GM21367 (cell line): ENCODE data around the gene NRP1.
"Not testable (repeated sequence)": the region's sequence is repeated elsewhere in the genome, so short reads cannot be mapped to it uniquely, and the experiment has no call there.

ENCODE experiments used
- ATAC-seq: cut with Tn5 transposase; IDR thresholded peaks from one replicate; pipeline ENCODE4 v1.9.1; 2021; ENCODE audit not compliant: unreplicated experiment

NRP1 gene

DNA sequence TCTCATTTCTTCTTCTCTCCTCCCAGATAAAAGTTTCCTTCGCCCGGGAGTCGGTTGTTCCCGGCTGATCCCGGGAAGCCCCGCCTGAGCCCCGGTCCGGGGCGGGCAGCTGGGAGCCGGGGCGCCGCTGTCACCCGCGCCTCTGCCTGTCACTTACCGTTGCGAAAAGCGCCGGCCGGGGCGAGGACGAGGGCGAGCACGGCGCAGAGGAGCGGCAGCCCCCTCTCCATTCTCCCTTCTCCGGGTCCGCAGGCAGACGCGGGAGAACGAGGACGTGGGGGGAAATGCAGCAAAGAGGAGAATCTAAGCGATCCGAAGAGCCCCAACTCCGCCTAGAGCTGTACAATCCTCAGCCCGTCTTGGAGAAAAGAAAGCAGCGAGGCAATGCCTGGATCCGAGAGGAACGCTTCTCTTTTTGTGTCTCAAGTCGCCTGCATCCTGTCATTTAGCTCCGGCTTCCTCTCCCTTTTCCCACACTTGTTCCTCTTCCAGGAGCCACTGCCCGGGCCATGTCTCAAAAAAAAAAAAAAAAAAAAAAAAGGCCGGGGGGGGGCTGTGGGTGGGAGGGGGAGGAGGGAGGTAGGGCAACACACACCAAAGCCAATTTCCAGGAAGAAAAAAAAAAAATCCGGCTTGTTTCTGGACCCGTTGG, at the start of gene NRP1:
Gene NRP1 (minus strand): TSS at position 515 of the 652 bp plus-strand sequence. CDS start 285 bp downstream, at position 230.
- ATAC-seq, result no peak

DNA sequence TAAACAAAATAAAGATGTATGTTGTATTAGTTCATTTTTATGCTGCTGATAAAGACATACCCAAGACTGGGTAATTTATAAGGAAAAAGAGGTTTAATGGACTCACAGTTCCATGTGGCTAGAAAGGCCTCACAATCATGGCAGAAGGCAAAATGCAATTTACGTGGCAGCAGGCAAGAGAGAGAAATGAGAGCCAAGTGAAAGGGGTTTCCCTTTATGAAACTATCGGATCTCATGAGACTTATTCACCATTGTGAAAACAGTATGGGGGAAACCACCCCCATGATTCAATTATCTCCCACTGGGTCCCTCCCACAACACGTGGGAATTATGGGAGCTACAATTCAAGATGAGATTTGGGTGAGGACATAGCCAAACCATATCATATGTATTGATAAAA, 49.7 kb upstream of the NRP1 start:
- ATAC-seq, result not testable (repeated sequence)

DNA sequence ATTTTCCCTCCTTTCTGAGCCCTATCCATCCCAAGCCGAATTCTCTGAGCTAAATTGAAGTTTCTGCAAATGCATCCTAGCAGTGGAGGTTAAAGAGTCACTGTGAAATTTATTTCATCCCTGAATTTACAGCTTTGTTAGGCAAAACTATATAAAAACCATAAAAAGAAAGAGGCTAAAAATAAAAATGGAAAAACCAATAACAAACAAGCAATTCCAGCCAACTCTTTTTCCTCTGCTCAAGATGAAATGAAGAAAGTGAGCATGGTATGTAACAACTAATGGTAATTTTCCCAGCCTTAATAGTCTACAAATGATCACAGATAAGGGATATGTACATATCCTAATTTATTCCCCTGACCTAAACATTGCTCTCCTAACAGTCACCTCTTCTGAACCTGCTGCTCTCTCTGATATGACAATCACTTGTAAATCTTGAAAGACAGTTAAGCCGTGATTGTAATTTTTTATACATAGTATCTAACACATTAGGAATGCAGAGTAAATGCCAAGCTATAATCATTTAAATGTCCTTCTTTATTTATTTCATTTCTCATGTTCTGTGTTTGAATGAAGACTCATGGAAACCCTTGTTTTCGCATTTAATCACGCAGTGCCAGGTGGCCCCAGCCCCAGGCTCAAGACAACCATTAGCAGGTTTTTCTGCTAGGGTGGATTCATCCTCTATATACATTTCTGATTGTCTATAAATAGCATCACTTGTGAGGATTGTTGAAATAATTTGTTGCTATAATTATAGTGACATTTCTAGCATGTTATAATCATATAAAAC, 48.6 kb upstream of the NRP1 start:
- no peak for ATAC-seq

DNA sequence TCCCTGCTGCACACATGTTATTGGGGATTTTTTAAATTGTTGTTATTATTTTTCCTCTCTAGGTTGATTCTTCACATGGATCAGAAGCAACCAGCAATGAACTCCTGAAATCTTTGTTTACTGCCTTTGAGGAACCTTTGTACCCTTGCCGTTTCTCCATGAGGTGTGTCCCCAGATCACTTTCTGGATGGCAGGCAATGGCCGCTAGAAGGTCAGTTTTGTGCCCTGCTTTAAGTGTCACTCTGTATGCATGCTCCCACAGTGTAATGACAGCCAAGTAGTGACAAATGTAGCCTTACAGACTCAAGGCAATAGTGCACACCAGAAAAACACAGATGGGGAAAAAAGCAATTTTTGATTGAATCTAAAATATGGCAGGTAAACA, 47.7 kb upstream of the NRP1 start:
- no peak for ATAC-seq

DNA sequence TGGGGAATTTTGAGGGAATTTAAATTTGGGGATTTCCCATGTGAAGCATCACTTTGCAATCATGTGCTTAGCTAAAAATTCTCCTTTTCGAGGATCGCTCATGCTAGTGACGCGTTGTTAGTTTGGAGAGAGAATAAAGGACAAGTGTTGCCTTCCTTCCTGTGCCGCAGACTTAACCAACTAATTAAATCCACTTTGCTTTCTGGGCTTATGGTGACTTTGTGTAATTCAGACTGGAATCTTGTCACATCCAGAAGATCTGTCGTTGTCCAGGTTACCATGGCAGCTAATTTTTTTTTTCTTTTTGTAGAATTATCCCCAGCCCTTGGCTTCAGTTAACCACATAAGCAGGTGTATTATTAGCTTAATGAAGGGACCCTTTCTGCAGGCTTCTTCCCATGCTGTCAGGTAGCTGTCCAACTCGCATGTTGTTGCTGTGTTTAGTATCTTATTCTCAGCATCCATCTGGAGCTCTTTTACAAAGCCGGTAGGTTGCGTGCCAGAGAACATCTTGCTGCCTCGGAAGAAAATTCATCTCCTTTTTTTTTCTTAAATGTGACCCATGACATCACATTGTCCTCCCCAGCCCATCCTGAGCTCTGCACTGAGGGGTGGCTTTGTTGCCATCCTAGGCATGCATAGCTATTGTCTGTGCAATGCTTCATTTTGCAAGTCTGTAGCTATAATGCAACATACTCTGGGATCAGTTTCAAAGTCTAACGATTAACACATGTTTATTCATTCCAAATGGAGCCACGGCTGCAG, 47.2 kb upstream of the NRP1 start:
- no peak for ATAC-seq

DNA sequence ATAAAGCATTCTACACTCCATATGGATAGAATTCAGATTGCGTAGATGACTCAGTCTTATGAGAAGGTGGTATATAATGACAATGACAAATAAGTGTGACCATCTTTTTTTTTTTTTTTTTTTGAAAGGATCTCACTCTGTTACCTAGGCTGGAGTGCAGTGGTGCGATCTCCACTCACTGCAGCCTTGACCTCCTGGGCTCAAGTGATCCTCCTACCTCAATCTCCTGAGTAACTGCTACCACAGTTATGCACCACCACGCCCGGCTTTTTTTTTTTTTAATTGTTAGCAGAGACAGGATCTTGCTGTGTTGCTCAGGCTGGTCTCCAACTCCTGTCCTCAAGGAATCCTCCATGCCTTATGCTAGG, 43.2 kb upstream of the NRP1 start:
- no peak for ATAC-seq

DNA sequence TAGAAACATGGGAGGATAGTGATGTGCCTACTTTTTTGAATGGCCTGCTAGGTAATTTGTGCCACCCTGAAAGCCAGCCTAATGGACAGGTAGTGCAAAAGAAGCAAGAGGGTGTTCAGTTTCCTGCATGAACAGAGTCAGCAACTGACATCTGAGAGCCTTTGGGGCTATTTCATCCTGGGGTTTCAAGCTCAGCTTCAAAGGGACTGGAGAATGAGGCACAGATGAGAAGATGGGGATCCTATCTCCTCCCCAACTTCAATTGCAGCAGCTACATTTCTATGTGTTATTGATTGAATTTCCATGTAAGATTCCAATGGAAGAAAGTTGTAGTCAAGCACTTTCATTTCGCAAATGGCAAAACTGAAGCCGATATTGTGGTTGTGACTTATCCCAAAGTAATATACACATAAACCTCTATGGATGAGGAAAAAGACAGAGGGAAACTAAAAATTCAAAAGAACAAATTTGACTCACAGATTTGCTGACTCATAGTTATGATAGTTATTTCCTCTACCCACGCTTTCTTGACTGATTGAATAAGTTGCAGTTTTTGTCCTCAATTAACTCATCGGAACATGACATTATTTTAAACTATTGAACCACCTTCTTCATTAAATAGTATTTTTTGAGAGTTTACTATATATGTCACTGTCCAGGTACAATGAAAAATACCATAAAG, 42.6 kb upstream of the NRP1 start:
- no peak for ATAC-seq

DNA sequence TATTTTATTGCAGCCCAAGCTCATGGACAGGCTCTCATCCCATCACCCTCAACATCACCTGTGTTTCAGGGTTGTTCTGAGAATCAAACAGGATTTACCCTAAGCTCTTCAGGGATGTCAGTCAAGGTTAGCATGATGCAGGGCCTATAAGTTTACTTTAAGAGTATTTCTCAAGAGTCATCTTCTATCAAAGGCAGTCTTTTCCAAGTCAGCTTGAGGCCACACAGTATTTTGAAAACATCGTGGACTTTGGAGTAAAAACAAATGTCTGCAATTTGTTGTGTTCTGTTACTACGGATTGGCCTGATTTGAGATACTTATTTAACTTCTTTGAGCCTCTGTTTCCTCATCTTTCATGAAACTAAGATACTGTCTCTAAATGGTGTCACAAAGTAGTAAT, 42.0 kb upstream of the NRP1 start:
- ATAC-seq, result no peak

DNA sequence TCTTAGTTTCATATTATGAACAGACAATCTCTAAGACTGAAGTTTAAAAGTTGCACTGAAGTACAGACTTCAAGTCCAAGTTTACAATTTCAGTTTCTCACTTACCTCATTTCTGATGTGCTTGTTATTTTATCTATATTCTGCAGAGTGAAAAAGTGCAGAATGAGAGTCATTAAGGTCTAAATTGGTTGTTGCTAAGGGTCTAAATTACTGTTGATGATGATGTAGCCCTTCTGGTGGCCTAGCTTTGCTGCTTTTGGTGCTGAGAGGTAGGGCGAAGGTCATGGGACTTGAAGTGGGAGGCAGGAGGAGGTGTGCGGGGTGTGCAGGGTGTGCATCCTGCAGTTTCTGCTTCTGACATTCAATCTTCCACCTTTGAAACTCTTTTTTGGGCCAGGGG, 38.8 kb upstream of the NRP1 start:
- ATAC-seq, result no peak

DNA sequence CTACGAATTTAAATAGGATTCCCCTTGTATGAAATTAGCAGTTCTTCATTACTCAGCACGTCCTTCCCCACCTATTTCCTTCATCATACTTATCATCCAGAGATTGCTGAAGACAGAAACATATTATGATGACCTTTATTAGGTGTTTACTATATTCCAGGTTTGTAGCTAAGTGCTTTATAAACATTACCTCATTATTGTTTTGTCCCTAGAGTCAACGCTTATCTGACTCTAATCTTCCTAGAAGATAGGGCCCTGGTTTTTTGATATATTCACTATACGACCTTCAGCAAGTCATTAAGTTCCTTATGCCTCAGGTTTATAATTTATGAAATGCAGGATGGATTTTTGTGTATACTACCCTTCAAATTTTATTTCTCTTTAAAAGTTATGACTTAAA, 36.8 kb upstream of the NRP1 start:
- ATAC-seq, result no peak

DNA sequence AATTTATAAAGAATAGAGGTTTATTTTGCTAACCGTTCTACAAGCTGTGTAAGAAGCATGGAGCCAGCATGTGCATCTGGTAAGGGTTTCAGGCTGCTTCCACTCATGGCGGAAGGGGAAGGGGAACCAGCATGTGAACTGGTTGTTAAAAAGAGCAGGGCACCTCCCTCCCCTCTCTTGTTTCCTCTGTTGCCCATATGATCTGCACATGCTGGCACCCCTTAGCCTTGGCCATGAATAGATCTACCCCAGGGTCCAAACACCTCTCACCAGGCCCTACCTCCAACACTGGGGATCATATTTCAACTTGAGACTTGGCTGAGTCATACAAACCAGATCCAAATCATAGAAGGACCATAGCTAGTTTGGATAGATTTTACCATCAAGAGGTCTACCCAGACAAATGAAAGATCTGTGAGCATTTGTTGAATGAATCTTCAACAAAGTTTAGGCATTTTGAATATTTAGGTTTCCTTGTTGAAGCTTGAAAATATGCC, 36.0 kb upstream of the NRP1 start:
- no peak for ATAC-seq

DNA sequence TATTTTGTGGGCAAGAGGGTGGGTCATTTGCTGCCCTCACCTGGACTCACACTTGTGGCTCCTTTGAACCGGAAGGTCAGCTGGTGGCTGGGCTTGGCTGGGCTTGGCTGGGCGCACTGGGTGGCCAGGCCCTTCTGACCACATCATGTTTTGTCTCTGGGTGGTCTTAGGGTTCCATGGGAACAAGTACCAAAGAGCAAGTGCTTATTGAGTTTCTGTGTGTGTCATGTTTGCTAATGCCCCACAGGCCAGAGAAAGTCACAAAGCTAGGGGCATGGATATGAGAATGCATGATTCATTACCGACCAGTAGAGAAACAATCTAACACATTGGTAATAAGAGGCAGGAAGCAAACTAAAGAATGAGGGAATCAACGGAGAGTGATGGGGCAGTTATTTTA, 33.6 kb upstream of the NRP1 start:
- no peak for ATAC-seq

DNA sequence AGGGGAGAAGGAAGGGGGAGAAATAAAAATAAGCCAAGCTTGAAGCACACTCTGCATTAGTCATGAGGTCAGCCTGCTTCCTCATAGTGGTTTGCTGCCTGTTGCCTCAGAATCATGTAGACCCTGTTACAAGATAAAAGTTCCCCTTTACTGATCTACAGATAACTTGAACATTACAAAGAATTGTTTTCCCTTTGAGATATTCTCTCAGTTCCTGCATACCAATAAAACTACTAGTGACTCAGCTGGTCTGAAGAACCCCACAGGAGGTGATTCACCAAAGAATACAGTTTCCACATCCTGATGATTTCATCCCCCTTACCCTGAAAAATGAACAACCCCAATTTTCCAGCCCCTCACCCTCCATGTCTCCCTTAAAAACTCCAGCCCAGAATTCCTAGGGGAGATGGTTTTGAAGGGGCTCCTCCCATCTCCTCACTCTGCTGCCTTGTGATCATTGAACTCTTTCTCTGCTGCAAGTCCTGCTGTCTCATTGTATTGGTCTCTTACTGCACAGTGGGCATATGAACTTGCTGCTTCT, 31.5 kb upstream of the NRP1 start:
- ATAC-seq, result no peak

DNA sequence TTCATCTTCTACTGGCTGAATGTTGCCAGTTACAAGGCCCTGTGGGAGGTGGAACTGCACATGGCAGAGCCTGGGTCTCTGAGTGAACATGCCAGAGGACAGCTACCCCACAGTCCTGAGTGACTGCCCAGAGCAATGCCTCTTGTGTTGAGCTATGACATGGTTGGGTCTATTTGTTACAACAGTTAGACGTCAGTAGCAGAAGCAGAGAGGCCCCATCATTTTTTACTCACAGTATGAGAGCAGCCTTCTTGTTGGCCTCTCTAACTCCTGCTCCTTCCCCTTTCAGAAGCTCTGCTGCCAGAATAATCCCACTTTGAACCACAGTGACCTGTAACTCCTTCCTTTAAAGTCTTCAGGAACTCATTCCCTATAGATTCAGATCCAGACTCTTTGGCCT, 30.8 kb upstream of the NRP1 start:
- ATAC-seq, result no peak

DNA sequence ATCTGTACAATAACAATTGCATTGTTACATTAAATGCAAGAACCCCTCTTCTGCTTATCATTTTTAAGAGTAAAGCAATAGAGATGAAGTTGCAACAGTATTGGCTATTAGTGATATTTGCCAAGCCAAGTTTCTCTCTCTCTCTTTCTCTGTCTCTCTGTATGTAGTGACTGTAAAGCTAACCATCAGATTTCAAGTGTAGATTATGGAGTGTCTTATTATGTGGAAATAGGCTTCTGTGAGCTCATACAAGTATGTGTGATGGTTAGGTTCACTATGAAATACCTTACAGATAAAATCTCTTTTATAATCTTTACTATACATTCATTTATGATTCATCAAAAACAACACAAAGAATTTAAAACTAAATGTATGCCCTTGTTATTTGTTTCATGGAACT, 28.6 kb upstream of the NRP1 start:
- no peak for ATAC-seq

DNA sequence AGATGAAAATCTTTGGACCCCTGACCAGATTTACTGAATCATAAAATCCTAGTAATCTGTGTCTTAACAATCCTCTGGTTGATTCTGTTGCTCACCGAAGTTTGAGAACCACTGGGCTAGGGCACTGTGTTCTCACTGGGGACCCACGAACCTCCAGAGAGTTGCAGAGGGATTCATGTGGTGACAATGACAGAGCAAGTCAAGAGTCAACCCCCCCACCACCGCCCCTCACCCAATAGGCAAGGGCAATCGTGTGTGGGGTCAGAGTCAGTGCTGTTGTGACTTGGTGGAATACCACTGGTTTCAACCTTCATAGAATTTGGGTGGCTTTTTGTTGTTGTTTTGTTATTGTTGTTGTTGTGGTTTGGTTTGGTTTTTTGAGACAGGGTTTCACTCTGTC, 23.5 kb upstream of the NRP1 start:
- no peak for ATAC-seq

DNA sequence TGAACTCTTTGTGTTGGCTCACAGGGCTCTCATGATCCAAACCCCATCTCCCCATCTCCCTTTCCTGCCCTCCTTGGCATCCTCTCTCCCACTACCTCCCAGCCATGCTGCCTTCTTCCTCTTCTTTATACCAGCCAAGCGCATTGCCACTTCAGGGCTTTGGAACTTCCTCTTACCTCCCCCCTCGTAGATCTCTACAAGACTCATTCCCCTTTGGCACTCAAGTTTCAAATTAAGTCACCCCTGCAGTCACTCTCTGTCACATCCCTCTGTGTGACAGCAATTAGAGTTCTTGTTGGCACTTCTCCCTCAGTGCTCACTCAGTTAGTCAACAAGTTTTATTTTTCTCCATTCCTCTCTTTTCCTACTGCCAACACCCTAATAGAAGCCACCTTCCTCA, 20.8 kb upstream of the NRP1 start:
- no peak for ATAC-seq

DNA sequence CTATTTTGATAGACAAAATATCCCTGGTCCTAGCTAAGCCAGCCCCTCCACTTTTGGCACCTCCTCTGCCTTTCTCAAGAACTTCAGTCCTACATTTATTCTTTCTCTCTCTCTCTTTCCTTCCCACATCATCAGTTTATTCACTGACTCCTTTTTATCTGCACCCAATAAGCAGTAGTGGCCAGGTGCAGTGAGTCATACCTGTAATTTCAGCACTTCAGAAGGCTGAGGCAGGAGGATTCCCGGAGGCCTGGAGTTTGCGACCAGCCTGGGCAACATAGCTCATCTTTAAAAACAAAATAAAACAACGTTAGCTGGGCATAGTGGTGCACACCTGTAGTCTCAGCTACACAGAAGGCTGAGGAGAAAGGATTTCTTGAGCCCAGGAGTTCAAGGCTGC, 19.4 kb upstream of the NRP1 start:
- ATAC-seq, result no peak

DNA sequence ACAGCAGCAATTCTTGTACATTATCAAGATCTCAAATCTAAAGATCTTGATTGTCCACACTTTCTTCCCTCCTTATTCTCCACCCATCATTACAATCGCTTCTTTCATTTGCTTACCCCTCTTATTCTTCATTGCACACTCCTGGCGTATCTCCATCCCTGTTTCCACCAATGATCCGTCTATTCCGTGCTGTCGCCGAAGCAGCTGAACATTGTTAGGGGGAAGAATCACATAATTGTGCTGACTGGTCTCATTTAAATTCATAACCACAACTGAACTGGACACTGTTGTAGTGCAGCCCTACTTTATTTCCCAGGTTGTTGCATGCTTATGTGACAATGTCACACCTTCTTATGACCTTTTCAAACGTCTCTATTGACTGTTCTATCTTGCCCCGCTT, 18.9 kb upstream of the NRP1 start:
- ATAC-seq, result no peak

DNA sequence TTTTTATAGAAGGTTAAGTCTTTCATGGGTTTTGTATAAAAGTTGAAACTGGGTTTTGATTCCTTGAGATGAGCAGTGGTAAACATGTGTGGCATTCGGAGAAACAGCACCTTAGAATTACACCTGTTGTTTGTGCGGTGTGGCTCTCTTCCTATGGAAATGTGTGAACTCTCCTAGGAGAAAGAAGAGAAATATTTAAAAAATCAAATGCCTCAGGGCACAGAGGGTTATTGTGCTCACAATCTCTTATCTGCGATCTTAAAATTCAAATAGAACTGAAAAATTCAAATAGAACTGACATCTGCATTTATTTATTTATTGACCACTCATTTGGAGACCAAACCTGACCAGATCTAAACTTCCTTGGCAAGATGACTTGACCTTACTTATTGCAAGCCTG, 18.1 kb upstream of the NRP1 start:
- no peak for ATAC-seq

DNA sequence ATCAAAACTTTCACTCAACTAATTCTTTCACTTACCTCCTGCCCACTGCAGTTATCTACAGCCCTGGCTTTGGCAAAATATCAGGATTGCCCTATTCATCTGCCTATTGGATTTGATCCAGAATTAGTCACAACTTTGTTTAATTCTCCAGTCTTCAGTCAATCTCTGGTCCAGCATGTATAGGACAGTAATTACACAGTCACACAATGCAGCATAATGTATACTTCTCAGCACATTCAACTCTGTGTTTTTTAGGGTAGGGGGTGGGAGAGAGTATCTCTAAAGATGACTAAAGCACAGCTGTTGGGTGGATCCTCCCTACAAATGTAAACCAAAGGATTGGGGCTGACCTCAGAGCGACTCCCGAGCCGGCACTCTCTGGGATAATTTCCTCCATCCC, 17.7 kb upstream of the NRP1 start:
- no peak for ATAC-seq
